ENCODE results near the gene RND1.

DNA sequence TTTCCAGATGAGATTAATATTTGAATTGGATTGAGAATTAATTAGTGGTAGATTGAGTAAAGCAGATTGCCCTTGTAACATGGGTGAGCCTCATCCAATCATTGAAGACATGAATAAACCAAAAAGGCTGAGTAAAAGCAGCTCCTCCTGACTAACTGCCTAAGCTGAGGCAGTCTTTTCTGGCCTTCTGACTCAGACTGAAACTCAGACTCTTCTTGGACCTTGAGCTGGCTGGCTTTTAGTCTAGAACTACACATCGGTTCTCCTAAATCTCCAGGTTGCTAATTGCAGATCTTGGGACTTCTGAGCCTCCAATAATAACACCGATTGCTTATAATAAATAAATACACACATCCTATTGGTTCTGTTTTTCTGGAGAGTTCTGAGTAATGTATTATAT lies 35.6 kb upstream of the RND1 start:
- TF ChIP-seq KAT7 (CRISPR knock-in tag; IDR thresholded peaks at IDR 0.05; ENCODE audit: borderline replicate concordance) (no peak), RXRA (CRISPR knock-in tag; IDR thresholded peaks at IDR 0.05) (no peak)

Measured in HepG2 (cell line).